AG09309 (cell line): ENCODE data around the gene CYP1B1.

Experiments
- DNase-seq: peaks from one replicate; pipeline ENCODE4 v3.0.0-alpha.2; 2010; ENCODE audit warnings: low read depth
- H3K4me3 ChIP-seq: 2 replicates; pipeline ENCODE4 v1.5.1; 2011; ENCODE audit warnings: mild to moderate bottlenecking, low read depth, low read length, moderate library complexity; ENCODE audit not compliant: control insufficient read depth
- TF ChIP-seq, protein P1 (sequence below): IDR thresholded peaks from 2 replicates; pipeline ENCODE4 v1.5.1; 2011; ENCODE audit warnings: mild to moderate bottlenecking, low read depth, low read length, inconsistent platforms; ENCODE audit not compliant: insufficient read depth, control insufficient read depth; ENCODE audit errors: missing control alignments

CYP1B1 gene

DNA sequence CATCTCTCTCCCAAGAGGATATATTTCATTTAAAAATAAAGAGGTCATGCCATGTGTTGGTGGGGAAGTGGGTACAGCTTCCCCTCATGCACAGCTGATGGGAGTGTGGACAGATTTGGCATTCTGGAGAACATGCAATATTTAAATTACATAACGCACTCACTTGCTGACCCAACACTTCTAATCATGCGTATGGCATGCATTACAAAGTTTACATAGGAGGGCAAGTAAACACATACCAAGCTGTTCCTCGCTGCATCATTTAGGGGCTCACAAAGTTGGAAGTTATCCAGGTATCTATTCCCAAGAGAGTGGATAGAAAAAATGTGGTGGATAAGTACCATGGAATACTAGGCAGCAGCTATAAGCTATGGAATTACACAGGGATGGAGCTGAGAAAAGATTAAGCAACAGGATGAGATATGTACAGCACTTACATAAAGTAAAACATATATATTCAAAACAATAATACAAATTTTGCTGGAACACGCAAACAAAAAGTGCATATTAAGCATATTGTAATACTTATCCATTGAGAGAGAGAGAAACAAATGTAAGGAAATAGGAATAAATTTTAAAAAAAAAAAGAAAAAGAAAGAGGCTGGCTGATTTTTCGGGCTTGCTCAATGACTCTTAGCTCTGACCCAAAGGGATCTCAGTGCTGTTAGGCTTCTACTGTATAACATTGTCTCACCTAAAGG lies 11.0 kb downstream of the CYP1B1 start:
- TF ChIP-seq, protein P1, sequence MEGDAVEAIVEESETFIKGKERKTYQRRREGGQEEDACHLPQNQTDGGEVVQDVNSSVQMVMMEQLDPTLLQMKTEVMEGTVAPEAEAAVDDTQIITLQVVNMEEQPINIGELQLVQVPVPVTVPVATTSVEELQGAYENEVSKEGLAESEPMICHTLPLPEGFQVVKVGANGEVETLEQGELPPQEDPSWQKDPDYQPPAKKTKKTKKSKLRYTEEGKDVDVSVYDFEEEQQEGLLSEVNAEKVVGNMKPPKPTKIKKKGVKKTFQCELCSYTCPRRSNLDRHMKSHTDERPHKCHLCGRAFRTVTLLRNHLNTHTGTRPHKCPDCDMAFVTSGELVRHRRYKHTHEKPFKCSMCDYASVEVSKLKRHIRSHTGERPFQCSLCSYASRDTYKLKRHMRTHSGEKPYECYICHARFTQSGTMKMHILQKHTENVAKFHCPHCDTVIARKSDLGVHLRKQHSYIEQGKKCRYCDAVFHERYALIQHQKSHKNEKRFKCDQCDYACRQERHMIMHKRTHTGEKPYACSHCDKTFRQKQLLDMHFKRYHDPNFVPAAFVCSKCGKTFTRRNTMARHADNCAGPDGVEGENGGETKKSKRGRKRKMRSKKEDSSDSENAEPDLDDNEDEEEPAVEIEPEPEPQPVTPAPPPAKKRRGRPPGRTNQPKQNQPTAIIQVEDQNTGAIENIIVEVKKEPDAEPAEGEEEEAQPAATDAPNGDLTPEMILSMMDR, result no peak
- no peak overlapping the region for H3K4me3 ChIP-seq
- no peak for DNase-seq

DNA sequence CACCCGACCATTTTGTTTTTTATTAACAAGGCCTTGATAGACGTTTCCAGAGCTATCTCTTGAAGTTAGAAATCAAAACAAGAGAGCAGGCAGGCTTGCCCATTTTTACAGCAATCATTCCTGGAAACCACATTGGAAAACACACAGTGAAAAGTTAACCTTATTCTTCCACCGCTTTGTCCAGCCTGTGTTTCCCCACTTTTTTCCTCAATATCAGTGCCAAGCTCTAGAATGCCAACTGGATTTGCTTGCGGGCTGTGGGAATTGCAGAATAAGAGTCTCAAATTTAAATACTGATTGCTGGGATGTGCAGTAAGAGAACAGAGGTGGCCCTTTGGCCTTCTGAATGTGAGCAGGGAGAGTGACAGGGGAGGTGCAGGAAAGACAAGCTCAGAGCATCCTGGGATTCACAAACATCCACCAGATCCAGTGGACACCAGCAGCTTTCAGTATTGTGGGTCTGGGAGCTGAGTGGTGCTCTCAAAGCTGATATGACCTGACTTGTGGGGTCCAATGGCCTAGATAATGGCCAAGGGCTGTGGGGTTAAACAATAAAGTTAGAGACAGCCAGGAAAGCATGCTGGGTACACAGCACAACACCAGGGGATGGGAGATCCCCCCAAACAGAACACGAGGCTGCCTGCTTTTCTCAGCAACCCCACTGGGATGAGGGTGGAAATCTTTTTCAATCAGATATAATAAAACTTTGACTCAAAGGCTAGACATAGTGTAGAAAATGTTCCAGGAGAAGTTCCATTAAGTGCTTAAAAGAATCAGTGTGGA lies 15.5 kb downstream of the CYP1B1 start:
- DNase-seq, result no peak
- TF ChIP-seq, protein P1, result no peak
- no peak overlapping the region for H3K4me3 ChIP-seq

DNA sequence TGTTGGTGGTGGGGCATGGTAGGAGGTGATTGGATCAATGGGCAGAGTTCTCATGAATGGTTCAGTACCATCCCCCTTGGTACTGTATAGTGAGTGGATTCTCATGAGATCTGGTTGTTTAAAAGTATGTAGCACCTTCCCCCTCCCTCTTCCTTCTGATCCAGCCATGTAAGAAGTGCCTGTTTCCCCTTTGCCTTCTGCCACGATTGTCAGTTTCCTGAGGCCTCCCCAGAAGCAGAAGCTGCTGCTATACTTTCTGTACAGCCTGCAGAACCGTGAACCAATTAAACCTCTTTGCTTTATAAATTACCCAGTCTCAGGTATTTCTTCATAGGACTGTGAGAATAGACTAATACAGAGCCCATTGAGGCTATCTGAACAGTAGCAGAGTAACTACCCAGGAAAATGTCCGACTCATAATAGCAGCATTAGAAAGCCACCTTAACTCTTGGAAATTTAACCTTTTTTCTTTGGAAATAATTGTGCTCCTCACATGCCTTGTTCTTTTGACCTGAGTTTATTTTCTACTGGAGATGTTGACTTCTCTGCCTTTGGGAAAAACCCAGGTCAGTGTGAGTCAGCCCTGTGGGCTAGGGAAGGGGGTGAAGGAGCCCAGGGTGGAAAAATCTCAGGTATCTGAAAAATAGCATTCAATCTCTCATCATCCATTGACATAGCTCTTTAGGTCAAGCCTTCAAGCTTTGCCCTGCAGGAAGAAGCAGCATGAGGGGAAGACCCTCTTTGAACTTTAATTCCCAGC lies 18.1 kb downstream of the CYP1B1 start:
- DNase-seq, result no peak

DNA sequence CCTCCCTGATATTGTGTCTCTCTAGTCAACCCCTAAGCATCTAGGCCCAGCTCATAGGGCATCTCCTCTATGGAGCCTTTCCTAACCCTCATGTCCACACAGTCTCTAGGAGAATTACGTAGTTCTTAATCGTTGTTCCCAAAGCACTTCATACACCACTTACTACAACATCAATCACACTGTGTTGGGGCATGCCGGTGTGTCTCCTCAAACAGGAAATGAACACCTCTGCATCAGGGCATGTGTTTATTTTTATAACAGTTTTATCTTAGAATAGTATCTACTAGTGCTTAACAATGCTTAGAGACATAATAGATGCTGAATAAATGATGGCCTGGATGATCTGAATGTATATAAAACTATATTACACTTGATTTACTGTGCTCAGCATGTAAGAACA lies 19.7 kb downstream of the CYP1B1 start:
- no peak for DNase-seq

More for the DNA sequence above, 18.1 kb downstream of the CYP1B1 start:
- no peak overlapping the region for H3K4me3 ChIP-seq
- TF ChIP-seq, protein P1, result no peak

DNA sequence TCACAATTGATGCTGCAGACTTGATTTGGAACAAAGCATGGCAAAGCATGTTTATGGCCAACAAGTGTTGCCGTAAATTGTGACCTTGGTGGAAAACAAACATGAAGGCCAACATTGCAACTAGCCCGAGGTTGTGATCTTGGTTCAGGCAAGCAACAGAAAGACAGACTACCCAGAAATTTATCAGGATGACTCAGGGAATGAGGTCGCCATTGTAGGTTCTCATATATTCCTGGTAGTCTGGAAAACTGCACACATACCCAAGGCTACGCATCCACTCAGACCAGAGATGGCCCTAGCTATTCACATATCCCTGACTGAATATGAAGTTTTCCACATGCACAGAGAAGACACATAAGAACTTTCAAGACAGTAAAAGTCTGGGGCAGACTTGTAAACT lies 30.1 kb downstream of the CYP1B1 start:
- DNase-seq, result no peak
- H3K4me3 ChIP-seq, result no peak overlapping the region
- TF ChIP-seq, protein P1, result no peak

More for the DNA sequence above, 19.7 kb downstream of the CYP1B1 start:
- TF ChIP-seq, protein P1, result no peak
- no peak overlapping the region for H3K4me3 ChIP-seq

DNA sequence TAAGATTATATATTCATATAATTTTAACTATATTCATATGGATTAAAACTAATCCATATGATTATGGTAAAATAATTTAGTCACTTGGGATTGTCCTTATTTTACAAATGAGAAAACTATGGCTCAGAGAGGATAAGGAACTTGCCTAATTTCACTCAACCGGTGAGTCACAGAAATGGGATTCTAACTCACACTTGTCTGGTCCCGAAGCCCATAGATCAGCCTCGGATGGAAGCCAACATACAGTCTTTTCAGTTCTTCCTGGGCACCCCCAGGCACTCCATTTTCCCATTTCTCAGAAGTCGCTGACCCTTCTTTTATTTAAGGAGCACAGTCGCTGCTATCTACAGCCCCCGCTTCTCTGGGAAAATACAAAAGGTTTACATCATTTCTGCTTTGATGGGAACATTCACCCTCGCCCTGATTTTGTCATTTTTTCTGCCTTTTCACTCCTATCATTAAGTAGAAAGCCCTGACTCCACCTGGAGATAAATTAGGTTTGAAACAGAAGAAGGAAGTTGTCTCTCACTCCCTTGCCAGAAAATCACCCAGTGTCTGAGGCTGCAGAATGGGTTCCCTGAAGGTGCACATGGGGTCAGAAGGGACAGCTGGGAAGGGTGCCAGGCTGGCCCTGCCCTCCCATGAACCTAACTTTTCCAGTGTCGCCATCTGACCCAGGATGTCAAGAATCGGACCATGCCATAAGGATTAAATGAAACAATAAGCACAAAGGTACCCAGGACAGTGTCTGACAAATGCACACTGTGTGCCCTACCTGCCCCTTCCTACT lies 36.6 kb downstream of the CYP1B1 start:
- no peak overlapping the region for H3K4me3 ChIP-seq
- TF ChIP-seq, protein P1, result no peak
- DNase-seq, result no peak
